HG02938 (cell line): Measurements from ENCODE around the gene ST8SIA4.

Experiments
- ATAC-seq: cut with Tn5 transposase; IDR thresholded peaks from one replicate; pipeline ENCODE4 v1.9.1; 2021; ENCODE audit warnings: mild to moderate bottlenecking, moderate library complexity; ENCODE audit not compliant: unreplicated experiment

Gene ST8SIA4

GRCh38 chr5:100832252-100833230 lies 70.5 kb downstream of the ST8SIA4 start:
- ATAC-seq, result no peak

GRCh38 chr5:100828898-100829356 lies 74.2 kb downstream of the ST8SIA4 start:
- no peak for ATAC-seq

GRCh38 chr5:100828071-100828897 lies 74.8 kb downstream of the ST8SIA4 start:
- peak; percentile 83 for ATAC-seq

GRCh38 chr5:100827481-100827889 lies 75.6 kb downstream of the ST8SIA4 start:
- ATAC-seq, result peak; percentile 31

DNA sequence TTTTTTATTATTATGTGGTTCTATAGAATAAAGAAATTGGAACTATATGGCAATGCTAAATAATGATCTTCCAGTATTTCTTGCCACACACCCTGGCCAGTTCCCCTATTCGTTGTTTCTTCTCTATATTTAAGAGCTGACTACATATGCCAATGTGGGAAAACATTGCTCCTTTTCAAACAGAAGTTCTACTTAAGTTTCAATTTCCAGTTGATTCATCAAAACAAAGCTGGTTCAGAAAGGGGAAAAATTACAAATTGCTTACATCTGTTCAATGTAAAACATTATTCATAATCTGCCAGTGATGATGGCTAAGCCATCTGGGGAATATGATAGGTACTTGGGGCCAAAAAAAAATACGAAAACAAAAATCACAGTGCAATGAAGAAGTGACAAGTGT lies 76.9 kb downstream of the ST8SIA4 start:
- no peak for ATAC-seq

GRCh38 chr5:100824635-100825034 lies 78.4 kb downstream of the ST8SIA4 start:
- no peak for ATAC-seq

DNA sequence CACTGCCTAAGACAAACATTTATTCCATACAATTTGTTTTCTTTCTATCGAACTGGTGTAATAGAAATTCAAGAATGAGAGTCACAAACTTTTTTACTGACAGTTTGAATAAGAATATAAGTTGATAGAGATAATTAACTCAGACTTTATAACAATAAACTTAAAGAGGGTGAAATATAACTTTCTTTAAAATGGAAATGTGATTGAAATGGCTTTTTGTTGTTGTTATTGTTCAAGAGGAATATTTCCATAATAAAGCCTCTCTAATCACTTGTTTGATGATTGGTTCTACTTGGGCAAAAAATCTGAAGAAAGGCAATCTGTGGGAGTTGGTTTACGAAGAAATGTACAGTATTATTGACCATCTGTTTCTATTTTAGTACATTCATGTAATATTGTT lies 79.3 kb downstream of the ST8SIA4 start:
- ATAC-seq, result no peak

DNA sequence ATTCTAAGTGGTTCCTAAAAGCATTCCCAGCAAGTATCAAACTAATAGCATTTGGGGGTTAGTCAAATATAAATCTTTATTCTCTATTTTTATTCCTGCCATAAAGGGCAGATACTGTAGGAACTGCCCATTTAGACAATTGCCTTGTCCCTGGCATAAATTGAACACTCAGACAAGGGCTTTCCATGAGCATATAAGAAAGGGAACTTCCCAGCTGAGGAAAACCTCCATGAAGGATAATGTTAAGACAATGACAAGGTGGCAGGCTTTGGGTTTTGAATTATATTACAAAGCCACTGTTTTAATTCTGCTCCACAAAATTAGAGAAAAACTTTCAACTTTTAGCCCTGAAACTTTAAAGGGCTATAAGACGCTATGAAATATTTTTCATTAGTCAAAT lies 81.3 kb downstream of the ST8SIA4 start:
- no peak for ATAC-seq

DNA sequence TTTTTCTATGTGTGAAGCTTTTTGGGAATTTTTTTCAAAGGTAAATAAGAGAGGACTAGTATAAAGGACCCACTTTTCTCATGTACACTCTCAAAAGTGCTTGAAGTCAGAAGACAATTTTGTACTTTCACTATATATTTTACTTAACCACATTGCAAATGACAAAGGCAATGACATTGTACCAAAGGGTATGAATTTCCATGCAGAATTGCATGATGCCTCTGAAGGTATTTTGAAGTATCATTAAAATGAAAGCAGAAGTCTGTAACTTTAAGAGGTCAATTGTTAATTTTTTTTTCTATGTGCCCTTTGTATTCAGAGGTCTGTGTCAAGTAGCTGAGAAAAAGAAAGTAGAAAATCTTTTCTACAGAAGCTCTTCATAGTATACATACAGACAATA lies 84.7 kb downstream of the ST8SIA4 start:
- ATAC-seq, result no peak

DNA sequence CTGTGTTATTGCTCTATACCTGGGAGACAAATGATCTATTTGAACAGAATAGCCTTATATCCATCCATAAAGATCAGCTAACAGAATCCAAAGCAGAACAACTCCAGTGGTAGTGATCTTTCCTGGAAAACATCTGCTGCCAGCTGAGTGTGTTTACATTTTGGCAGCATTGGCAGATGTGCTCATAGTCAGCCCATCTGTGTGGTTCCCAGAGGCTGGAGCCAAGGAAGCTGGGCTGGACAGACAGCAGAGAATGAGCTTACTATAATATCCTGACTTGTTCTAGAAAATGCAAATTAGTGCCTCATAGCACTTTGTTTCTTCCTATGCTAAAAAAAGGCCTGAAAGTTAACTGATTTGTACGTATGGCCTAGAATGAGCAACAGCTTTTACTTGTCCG lies 99.7 kb downstream of the ST8SIA4 start:
- ATAC-seq, result no peak

DNA sequence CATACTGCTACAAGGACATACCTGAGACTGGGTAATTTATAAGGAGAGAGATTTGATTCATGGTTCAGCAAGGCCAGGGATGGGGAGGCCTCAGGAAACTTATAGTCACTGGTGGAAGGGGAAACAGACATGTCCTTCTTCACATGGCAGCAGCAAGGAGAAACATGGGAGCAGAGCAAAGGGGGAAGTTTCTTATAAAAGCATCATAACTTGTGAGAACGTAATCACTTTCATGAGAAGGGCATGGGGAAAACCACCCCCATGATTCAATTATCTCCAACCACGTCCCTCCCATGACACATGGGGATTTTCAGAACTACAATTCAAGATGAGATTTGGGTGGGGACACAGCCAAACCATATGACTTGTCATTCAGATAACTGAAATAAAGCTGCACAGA lies 100.9 kb downstream of the ST8SIA4 start:
- no peak for ATAC-seq

- peak; percentile 92 for ATAC-seq
Observed at GRCh38 chr5:100800562-100800961, 102.5 kb downstream of the ST8SIA4 start.

GRCh38 chr5:100799166-100799565 lies 103.9 kb downstream of the ST8SIA4 start:
- no peak for ATAC-seq

- ATAC-seq, result no peak
Observed at GRCh38 chr5:100797861-100798260, 105.2 kb downstream of the ST8SIA4 start.

- ATAC-seq, result no peak
Observed at GRCh38 chr5:100796851-100797250, 106.2 kb downstream of the ST8SIA4 start.

GRCh38 chr5:100794844-100795243 lies 108.2 kb downstream of the ST8SIA4 start:
- ATAC-seq, result no peak

GRCh38 chr5:100794218-100794617 lies 108.9 kb downstream of the ST8SIA4 start:
- no peak for ATAC-seq

- ATAC-seq, result no peak
Observed at GRCh38 chr5:100792781-100793180, 110.3 kb downstream of the ST8SIA4 start.

- ATAC-seq, result no peak
Observed at GRCh38 chr5:100791391-100791790, 111.7 kb downstream of the ST8SIA4 start.

DNA sequence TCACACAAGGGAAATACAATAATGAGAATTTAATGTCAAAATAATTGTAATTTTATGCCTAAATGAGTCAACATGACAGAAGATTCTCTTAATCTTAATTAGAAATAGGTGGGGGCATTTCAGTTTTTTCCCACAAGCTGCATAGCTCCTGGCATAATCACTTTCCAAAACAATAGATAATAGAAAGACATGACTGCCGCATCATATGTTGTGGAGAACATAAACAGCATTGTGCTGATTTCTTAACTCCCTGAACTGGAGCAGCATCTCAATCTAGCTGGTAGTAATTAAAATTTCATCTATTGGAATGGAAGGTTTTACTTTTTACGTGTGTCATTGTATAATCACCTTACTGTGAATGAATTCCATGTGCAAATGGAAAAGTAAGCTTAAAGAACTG lies 112.1 kb downstream of the ST8SIA4 start:
- ATAC-seq, result no peak

DNA sequence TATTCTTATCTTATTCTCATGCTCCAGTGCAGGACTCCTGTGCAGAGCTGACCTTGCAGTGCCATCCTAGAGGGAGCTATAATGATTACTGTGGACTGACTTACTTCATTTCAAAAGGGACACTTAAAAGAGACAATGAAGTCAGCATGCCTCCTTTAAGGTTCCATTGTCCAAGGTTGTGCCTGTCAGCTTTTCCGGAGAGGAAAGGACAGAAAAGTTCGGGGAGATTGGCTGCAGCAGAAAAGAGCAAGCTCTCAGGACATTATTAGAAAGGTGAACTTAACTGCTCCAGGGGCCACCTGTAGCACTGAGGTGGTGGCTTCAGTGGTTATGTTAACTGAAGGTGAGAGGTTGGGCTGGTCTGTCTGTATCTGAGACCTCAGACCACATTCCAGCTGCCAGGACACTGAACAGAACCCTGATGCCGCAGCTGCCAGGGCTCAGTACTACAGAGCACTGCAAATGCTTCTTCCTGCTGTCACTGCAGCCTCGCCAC lies 112.9 kb downstream of the ST8SIA4 start:
- peak; percentile 51 for ATAC-seq
